Astrocyte (in vitro differentiated cells and primary cell): Measurements from ENCODE around the gene SYT17. TPM values are rescaled to one million over a fixed set of nuclear protein-coding genes. Genes with fewer than 3 reads are reported as not detected.

Experiments used
- DNase-seq: peaks from one replicate; pipeline ENCODE4 v3.0.0-alpha.2; 2010; ENCODE audit warnings: low read depth
- FAIRE-seq: peaks from 2 replicates; lab custom pipeline; 2011; peaks lifted over from hg19 to GRCh38; lab: Jason Lieb, UNC
- H2AFZ ChIP-seq: 2 replicates; pipeline ENCODE4 v1.6.0; 2012; ENCODE audit warnings: low read depth, low read length, inconsistent platforms
- H3K27ac ChIP-seq: 2 replicates; pipeline ENCODE4 v1.5.1; 2011; ENCODE audit warnings: low read depth, low read length, inconsistent platforms
- H3K27me3 ChIP-seq: 2 replicates; pipeline ENCODE4 v1.6.0; 2011; ENCODE audit warnings: low read length, inconsistent platforms; ENCODE audit not compliant: insufficient read depth
- H3K36me3 ChIP-seq: 2 replicates; pipeline ENCODE4 v1.5.1; 2011; ENCODE audit warnings: low read length, inconsistent platforms; ENCODE audit not compliant: insufficient read depth
- H3K4me1 ChIP-seq: 2 replicates; pipeline ENCODE4 v1.5.1; 2011; ENCODE audit warnings: low read length, inconsistent platforms; ENCODE audit not compliant: insufficient read depth
- H3K4me2 ChIP-seq: 2 replicates; pipeline ENCODE4 v1.6.0; 2012; ENCODE audit warnings: low read length, inconsistent platforms
- H3K4me3 ChIP-seq: 2 replicates; pipeline ENCODE4 v1.5.1; 2011; ENCODE audit warnings: low read depth, mild to moderate bottlenecking, low read length, inconsistent platforms; ENCODE audit not compliant: insufficient read depth
- H3K79me2 ChIP-seq: 2 replicates; pipeline ENCODE4 v1.6.0; 2012; ENCODE audit warnings: mild to moderate bottlenecking, low read length, inconsistent platforms; ENCODE audit not compliant: insufficient read depth
- H3K9ac ChIP-seq: 2 replicates; pipeline ENCODE4 v1.6.0; 2012; ENCODE audit warnings: mild to moderate bottlenecking, low read length, inconsistent platforms
- H3K9me3 ChIP-seq: 2 replicates; pipeline ENCODE4 v1.5.1; 2012; ENCODE audit warnings: low read depth, mild to moderate bottlenecking, low read length, inconsistent platforms; ENCODE audit not compliant: insufficient read depth
- H4K20me1 ChIP-seq: 2 replicates; pipeline ENCODE4 v1.6.0; 2012; ENCODE audit warnings: low read length, inconsistent platforms; ENCODE audit not compliant: insufficient read depth
- H3K27ac Mint-ChIP-seq: one replicate; pipeline ENCODE4 v1.8.0; 2021; ENCODE audit warnings: mild to moderate bottlenecking, mixed read lengths; ENCODE audit not compliant: unreplicated experiment
- H3K27me3 Mint-ChIP-seq: one replicate; pipeline ENCODE4 v1.8.0; 2021; ENCODE audit warnings: low read depth, mixed read lengths; ENCODE audit not compliant: unreplicated experiment
- H3K36me3 Mint-ChIP-seq: one replicate; pipeline ENCODE4 v1.8.0; 2021; ENCODE audit warnings: low read depth, mixed read lengths; ENCODE audit not compliant: unreplicated experiment
- H3K4me1 Mint-ChIP-seq: one replicate; pipeline ENCODE4 v1.8.0; 2021; ENCODE audit warnings: low read depth, mixed read lengths; ENCODE audit not compliant: unreplicated experiment
- H3K4me3 Mint-ChIP-seq: one replicate; pipeline ENCODE4 v1.8.0; 2021; ENCODE audit warnings: mild to moderate bottlenecking, moderate library complexity, mixed read lengths; ENCODE audit not compliant: unreplicated experiment
- H3K9me3 Mint-ChIP-seq: one replicate; pipeline ENCODE4 v1.8.0; 2021; ENCODE audit warnings: mild to moderate bottlenecking, mixed read lengths; ENCODE audit not compliant: unreplicated experiment
- EZH2 ChIP-seq: IDR thresholded peaks from 2 replicates; pipeline ENCODE4 v1.6.1; 2012; ENCODE audit warnings: mild to moderate bottlenecking, low read length, inconsistent platforms; ENCODE audit not compliant: insufficient read depth
- total RNA-seq: library from RNA; stranded (reverse); gene quantifications from 2 replicates; pipeline ENCODE4 v1.2.1, GENCODE V29; 2021
- TF ChIP-seq, protein P1 (sequence below): IDR thresholded peaks from 2 replicates; pipeline ENCODE4 v1.5.1; 2011; ENCODE audit warnings: low read depth, mild to moderate bottlenecking, inconsistent platforms, low read length, moderate library complexity; ENCODE audit not compliant: insufficient read depth

The SYT17 gene
- total RNA-seq, 1 donor from 2014 or later, result 4.8 TPM

- TF ChIP-seq, protein P1, sequence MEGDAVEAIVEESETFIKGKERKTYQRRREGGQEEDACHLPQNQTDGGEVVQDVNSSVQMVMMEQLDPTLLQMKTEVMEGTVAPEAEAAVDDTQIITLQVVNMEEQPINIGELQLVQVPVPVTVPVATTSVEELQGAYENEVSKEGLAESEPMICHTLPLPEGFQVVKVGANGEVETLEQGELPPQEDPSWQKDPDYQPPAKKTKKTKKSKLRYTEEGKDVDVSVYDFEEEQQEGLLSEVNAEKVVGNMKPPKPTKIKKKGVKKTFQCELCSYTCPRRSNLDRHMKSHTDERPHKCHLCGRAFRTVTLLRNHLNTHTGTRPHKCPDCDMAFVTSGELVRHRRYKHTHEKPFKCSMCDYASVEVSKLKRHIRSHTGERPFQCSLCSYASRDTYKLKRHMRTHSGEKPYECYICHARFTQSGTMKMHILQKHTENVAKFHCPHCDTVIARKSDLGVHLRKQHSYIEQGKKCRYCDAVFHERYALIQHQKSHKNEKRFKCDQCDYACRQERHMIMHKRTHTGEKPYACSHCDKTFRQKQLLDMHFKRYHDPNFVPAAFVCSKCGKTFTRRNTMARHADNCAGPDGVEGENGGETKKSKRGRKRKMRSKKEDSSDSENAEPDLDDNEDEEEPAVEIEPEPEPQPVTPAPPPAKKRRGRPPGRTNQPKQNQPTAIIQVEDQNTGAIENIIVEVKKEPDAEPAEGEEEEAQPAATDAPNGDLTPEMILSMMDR, result no peak
- TF ChIP-seq EZH2, result no peak
- Histone ChIP-seq H4K20me1 (no peaks in the 10 kb centered on the region), H3K27me3 (no peaks in the 10 kb centered on the region), H3K4me2 (no peak overlapping the region), H3K4me1 (no peaks in the 10 kb centered on the region), H3K36me3 (no peaks in the 10 kb centered on the region), H3K79me2 (no peaks in the 10 kb centered on the region), H3K9ac (no peak overlapping the region), H3K27ac (no peak overlapping the region), H2AFZ (no peak overlapping the region), H3K9me3 (peaks cover 4% of the 10 kb centered on the region), H3K4me3 (no peak overlapping the region)
- Mint-ChIP-seq H3K36me3 (peaks cover 5% of the 10 kb centered on the region), H3K27me3 (peaks cover 7% of the 10 kb centered on the region), H3K9me3 (peaks cover 7% of the 10 kb centered on the region), H3K4me1 (no peaks in the 10 kb centered on the region), H3K4me3 (no peak overlapping the region), H3K27ac (no peak overlapping the region)
- no peak for FAIRE-seq
- no peak for DNase-seq
Measured at GRCh38 chr16:19196871-19197270, 28.8 kb downstream of the SYT17 start.

GRCh38 chr16:19203374-19203966, 35.4 kb downstream of the SYT17 start:
- DNase-seq (no peak), FAIRE-seq (no peak)
- no peak overlapping the region for H3K27ac ChIP-seq
- Mint-ChIP-seq H3K36me3 (peaks cover 11% of the 10 kb centered on the region), H3K4me1 (no peaks in the 10 kb centered on the region), H3K4me3 (no peak overlapping the region), H3K27me3 (peaks cover 6% of the 10 kb centered on the region), H3K9me3 (peaks cover 13% of the 10 kb centered on the region), H3K27ac (no peak overlapping the region)
- peaks cover 7% of the 10 kb centered on the region for H3K9me3 ChIP-seq
- no peaks in the 10 kb centered on the region for H3K27me3 ChIP-seq
- H3K4me3 ChIP-seq, result no peak overlapping the region
- no peaks in the 10 kb centered on the region for H3K4me1 ChIP-seq
- H3K4me2 ChIP-seq, result no peak overlapping the region
- no peaks in the 10 kb centered on the region for H3K79me2 ChIP-seq
- no peak overlapping the region for H2AFZ ChIP-seq
- TF ChIP-seq EZH2, result no peak
- TF ChIP-seq, protein P1, result no peak
- no peaks in the 10 kb centered on the region for H4K20me1 ChIP-seq
- H3K36me3 ChIP-seq, result no peaks in the 10 kb centered on the region
- H3K9ac ChIP-seq, result no peak overlapping the region

DNA sequence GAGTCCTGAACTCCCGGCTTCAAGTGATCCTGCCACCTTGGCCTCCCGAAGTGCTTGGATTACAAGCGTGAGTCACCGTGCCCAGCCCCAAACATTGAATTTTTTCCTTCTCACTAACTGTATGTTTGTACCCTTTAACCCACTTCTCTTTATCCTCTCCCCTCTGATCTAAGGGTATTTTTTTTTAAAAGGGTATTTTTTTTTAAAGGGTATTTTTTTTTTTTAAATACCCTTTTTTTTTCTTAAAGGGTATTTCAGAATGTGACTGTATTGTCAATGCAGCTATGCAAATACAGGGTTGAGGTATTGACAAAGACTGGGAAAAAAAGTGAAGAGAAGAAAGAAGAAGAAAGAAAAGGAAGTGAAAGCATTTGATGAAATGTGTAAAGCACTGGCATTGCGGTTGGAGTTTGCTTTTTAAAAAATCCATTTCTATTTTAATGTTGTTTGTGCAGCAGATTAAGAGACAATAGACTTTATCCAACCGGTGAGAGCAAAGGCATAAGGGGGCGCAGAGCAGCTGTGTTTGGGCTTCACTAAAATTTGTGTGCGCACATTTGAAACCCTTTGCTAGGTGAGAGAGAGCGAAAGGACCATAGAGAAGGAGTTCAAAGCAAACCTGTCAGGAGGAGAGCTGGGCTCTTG, 42.4 kb downstream of the SYT17 start:
- FAIRE-seq (no peak), DNase-seq (no peak)
- no peak overlapping the region for H3K27ac ChIP-seq
- H3K9me3 ChIP-seq, result no peaks in the 10 kb centered on the region
- H3K27me3 ChIP-seq, result no peaks in the 10 kb centered on the region
- H3K36me3 ChIP-seq, result no peaks in the 10 kb centered on the region
- no peak overlapping the region for H2AFZ ChIP-seq
- peaks cover 11% of the 10 kb centered on the region for H3K36me3 Mint-ChIP-seq
- H3K4me1 ChIP-seq, result no peaks in the 10 kb centered on the region
- H3K27ac Mint-ChIP-seq, result no peak overlapping the region
- peaks cover 13% of the 10 kb centered on the region for H3K9me3 Mint-ChIP-seq
- TF ChIP-seq EZH2, result no peak
- TF ChIP-seq, protein P1, result no peak
- no peaks in the 10 kb centered on the region for H3K79me2 ChIP-seq
- no peak overlapping the region for H3K4me3 Mint-ChIP-seq
- no peak overlapping the region for H3K4me3 ChIP-seq
- no peaks in the 10 kb centered on the region for H4K20me1 ChIP-seq
- H3K4me1 Mint-ChIP-seq, result no peaks in the 10 kb centered on the region
- H3K9ac ChIP-seq, result no peak overlapping the region
- H3K4me2 ChIP-seq, result no peak overlapping the region
- H3K27me3 Mint-ChIP-seq, result peaks cover 3% of the 10 kb centered on the region
